HG03060 (cell line): Measurements from ENCODE around the gene BPTF.
"Not testable (repeated sequence)": the region's sequence is repeated elsewhere in the genome, so short reads cannot be mapped to it uniquely, and the experiment has no call there.

Experiments
- ATAC-seq: cut with Tn5 transposase; IDR thresholded peaks from one replicate; pipeline ENCODE4 v1.9.1; 2021; ENCODE audit warnings: low read depth, moderate number of reproducible peaks; ENCODE audit not compliant: unreplicated experiment

BPTF gene

DNA sequence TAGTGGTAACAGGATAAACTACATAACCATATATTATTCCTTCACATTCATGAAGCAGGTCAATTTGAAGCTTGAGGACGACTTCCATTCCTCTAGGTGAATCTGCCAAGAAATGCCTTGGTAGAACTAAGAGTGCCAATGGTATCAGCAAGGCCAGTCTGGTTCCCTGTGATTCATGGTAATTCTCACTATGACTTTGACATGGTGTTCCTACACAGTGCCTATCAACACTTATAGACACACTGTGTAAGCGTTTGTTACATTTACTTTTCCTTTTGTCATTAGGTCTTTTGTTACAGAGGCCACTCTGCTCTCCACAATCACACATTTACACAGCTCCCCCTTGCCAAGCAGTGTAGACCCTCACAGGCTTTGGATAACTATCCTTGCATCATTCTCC, 136.9 kb downstream of the BPTF start:
- not testable (repeated sequence) for ATAC-seq

DNA sequence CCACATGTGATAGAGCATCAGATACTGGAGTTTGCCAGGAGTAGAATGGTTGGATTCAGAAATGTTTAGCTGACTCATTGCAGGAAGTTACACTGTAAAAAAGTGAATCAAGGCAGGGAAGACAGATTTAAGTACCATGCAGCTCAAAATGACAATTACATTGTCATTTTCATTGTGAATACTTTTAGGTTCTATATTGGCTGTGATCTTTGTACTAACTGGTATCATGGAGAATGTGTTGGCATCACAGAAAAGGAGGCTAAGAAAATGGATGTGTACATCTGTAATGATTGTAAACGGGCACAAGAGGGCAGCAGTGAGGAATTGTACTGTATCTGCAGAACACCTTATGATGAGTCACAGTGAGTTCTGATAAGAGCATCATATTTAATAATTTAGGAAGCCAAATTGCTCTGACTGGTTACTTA, 137.9 kb downstream of the BPTF start:
- not testable (repeated sequence) for ATAC-seq

DNA sequence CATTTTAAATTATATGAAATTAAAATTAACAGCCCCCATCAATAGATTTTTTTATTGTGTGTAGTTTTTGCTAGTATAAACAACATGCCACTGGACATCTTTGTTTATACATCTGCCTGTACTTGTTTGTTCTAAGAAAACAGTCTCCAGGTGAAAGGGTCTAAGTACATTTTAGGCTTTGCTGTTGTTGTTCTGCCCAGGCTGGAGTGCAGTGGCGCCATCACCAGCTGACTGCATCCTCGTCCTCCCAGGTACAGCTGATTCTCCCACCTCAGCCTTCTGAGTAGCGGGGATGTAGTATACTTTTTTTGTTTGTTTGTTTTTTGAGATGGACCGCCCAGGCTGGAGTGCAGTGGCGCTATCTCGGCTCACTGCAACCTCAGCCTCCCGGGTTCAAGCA, 145.5 kb downstream of the BPTF start:
- ATAC-seq, result no peak

DNA sequence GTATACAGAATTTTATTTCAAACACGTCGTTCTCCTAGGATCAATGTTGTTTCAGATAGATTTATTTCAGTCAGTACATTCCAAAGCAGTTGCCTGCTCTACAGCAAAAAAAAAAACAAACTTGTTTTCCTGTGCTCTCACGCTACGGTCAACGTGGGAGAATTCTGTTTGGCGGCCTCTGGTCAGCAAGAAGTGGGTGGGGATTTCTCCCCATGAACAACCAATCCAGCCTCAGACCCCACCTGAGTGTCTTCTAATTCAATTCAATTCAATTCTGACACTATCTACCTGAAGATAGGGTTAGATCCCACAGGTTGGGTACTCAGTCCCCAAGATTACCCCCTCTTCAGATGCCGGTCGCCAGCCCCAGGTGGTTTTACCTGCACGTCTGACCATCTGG, 148.9 kb downstream of the BPTF start:
- no peak for ATAC-seq

DNA sequence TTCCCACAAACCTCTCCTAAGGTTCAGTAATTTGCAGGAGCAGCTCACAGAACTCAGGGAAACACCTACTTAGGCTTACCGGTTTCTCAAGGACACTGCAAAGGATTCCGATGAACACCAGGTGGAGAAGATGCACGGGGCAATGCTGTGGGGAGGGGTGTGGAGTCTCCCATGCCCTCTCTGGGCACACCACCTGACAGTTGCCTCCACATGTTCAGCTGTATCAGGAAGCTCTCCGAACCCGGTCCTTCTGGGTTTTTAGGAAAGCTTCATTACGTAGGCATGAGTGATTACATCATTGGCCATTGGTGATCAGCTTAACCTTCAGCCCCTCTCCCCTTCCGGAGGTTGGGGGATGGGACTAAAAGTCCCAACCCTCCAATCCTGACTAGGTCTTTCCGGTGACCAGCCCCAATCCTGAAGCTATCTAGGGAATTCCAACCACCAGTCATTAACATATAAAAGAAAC, 149.3 kb downstream of the BPTF start:
- no peak for ATAC-seq

DNA sequence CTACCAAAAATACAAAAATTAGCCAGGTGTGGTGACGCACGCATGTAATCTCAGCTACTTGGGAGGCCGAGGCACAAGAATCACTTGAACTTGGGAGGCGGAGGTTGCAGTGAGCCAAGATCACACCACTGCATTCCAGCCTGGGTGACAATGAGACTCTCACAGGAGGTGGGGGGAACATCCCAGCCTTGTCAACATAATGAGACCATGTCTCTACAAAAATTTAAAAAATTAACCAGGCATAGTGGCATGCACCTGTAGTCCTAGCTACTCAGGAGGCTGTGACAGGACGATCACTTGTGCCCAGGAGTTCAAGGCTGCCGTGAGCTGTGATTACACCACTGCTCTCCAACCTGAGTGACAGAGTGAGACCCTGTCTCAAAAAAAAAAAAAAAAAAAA, 151.0 kb downstream of the BPTF start:
- ATAC-seq, result not testable (repeated sequence)

DNA sequence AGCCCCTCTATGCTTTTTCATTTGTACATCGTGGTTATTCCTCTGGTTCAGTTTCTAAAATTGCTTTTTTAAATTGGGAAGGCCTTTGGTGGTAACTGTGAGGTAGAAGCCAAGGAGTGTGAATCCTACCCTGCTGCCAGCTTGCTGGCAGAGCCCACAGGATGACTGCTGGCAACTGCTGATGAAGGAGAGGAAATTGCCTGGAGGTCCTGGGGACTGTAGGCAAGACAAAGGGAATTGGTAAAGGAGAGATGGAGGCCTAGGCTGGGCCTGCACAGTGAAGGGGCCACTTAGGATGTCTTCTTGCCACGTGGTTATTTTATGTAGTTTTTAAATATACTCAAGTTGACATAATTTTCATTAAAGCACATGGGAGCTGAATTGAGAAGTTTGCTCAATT, 155.2 kb downstream of the BPTF start:
- ATAC-seq, result no peak

DNA sequence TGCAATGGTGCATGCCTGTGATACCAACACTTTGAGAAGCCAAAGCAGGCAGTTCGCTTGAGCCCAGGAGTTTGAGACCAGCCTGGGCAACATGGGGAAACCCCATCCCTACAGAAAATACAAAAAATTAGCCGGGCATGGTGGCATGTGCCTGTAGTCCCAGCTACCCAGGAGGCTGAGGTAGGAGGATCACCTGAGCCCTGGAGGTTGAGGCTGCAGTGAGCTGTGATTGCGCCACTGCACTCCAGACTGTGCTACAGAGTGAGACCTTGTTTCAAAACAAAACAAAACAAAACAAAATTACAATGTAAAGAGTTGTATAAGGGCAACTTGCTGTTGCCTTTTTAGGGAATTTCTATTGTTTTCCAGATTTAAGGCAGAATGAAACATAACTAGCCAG, 155.6 kb downstream of the BPTF start:
- not testable (repeated sequence) for ATAC-seq

DNA sequence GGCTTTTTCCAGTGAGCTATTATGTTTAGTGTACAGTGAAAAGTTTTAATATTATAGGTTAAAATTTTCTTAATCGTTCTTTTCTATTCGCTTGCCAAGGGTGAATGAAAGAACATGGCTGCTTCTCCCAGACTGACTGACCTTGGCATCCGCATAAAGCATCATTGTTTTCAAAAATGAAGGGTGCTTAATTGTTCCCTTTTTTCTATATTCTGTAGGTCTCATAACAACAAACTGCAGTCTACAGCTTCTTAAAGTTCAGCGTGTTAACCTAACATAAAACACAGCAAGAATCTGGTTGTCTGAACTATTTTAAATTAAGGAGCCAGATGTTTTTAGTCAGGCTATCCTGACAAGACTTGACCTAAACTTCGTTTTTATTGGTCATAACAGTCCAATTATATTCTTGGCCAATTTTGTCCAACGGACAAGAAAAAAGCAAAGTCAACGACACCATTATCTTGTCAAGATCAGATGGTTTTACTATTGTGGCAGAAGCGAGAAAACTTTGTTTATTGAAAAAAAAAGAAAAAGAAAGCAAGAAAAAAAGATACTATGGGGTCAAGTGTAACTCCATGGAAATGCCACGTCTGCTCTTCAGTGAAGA, 156.8 kb downstream of the BPTF start:
- ATAC-seq, result no peak

DNA sequence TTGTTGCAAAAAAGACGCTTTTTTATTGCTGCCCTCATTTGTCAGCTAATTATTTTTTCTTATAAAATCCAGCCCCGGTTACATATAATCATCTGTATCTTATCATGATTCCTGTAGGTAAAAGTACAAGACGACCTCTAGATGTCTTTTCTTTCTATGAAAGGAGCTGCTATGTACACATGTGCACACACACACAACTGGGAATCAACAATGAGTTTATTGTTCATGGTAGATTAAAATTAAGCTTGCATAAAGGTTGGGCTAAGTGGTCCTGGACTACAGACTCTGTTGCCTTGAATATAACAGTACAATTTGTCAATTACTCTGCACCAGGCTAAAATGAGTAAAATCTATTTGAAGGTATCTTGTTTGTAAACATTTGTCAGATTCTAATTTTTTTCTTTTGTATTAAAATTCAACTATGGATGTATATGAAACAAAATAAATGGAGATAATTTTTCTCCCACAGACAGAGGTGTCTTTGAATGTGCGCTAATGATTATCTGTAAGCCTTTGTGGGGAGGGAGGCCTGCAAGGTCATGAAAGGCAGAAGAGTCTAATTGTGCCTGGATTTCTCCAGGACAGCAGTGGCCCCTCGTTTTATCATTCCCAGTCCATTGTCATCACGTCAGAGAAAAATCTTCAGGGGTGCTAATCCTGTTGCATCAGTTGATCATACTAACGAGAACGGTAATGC, 157.5 kb downstream of the BPTF start:
- no peak for ATAC-seq

DNA sequence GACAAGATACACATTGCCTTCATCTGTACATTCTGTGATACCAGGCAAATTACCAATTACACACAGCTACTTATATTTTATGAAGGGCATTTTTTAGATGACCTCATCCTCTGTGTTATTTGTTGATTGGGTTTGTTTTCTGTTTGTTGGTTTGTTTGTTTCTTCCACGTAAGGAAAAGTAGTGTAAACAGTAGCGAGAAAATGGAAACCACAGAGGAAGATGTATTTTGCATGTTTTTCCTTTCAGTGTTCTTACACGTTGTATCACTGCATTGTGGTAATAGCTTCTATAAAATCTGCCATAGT, 158.0 kb downstream of the BPTF start:
- no peak for ATAC-seq

DNA sequence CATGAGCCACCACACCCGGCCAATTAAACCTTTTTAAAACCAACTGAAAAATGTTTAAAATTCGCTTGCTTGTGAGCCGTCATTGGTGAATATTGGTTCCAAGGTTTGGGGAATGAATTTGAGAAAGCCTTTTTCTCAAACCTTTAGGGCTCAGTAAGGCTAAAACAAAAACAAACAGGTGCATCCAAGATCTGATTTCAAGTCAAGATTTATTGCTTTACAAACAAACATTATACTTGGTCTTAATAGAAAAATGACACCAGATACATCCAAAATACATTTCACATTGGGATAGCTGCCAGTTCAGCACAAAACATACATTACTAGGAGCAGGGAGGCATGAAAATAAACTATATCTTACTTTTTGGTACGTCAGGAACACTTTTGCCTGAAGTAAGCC, 165.6 kb downstream of the BPTF start:
- no peak for ATAC-seq

DNA sequence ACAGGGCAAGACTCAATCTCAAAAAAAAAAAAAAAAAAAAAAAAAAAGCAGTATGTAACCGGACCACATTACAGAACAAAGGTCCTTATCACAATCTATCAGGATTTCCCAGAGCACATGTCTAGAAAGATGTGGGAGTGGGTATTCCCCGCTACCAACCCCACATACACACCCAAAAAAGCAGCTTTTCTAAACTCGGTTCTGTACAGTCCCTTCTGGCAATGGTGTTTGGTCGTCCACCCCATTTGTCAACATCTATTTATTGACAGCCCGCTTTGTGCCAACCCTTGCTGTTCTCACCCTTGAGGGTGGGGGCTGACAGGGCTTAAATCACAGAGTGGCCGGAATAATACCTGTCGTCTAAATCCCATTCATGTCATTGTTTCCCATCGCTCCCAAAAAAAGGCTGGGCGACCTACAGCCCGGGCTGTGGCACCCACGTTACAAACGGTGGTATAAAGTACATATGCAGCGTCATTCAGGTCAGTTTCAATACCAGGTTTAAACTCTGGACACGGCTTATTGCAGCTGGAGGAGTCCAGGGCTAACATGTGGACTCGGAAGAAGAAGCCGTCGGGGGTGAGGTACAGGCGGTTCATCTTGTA, 167.3 kb downstream of the BPTF start:
- ATAC-seq, result no peak

DNA sequence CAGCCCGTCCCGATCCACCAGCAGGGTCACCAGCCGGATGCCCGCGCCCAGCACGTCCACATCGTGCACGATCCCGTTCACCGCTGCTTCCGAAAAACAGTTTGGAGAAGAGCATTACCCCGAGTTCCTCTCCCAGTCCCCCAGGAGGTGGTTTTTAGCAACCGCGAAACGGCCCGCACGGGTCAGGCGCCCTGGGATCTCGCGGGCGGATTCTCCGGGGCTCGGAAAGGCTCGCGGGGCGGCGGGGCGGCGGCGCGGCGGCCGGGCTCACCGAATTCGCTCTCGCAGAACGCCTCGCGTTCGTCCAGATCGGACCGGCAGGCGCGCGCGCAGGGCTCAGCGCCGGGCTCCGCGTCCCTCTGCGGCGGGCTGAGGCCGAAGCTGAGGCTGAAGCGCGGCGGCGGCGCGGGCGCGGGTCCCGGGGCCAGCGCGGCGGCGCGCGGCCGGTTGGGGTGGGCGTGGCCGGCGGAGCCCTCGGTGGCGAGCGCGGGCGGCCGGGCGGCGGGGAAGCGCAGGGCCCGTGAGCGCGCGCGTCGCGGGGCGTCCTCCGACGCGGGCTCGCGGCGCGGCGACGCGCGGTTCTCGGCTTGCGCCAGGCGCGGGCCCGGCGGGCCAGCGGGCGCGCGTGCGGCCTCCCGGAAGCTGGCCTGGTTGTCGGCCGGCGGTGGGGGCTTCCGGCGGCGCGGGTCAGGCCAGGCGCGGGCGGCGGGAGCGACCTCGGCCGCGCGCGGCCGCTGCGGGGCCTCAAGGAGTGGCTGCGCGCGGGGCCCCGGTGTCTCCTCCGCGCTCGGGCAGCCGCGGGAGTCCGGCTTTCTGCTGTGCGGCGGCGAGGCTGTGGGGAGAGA, 168.1 kb downstream of the BPTF start:
- ATAC-seq, result peak; percentile 31

DNA sequence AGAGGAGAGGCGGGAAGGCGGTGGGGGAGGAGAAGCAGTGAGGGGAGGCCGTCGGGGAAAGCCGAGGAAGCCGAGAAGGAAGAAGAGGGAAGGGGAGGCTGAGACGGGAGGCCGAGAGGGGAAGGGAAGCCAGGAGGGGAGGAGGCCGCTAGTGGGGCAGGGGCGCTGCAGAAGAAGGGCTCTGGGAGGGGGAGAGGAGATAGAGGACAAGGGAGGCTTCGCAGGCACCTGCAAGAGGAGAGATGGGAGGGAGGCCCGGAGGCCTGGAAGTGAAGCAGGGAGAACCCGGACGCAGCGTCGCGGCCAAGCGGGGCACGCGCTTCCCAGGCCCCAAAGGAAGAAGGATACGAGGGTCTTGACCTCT, 168.7 kb downstream of the BPTF start:
- ATAC-seq, result no peak

DNA sequence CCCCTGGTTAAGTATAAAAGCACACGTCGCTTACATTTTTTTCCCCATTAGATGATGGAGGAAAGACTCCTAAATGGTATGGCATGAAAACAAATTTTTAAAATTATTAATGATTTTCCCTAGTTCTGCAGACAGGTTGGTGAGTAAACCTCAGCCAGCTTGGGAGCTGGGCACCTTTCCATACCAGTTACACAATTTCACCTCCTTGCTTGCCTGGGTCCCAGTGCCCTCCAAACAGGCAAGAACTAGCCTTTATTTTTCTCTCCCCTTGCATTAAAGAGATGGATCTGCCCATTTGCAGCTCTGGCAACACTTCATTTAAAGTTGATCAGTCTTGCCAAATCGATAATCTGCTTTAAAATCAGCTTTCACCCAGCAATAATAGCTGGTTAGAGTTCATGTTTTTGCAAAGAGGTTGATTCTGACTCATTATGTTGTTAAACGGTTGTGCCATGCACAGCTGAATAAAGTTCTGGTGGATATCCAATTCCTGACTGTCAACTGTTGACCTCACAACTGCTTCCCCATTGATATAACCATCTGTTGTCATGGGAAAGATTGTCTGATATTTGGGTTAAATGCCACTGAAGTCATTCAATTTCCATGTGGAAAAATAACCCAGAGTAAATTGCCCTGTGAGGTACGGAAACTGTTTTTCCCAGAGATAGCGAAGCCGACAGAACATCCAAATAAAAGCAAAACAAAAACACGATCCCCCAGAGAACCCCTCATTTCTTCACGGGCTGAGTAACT, 169.7 kb downstream of the BPTF start:
- no peak for ATAC-seq

DNA sequence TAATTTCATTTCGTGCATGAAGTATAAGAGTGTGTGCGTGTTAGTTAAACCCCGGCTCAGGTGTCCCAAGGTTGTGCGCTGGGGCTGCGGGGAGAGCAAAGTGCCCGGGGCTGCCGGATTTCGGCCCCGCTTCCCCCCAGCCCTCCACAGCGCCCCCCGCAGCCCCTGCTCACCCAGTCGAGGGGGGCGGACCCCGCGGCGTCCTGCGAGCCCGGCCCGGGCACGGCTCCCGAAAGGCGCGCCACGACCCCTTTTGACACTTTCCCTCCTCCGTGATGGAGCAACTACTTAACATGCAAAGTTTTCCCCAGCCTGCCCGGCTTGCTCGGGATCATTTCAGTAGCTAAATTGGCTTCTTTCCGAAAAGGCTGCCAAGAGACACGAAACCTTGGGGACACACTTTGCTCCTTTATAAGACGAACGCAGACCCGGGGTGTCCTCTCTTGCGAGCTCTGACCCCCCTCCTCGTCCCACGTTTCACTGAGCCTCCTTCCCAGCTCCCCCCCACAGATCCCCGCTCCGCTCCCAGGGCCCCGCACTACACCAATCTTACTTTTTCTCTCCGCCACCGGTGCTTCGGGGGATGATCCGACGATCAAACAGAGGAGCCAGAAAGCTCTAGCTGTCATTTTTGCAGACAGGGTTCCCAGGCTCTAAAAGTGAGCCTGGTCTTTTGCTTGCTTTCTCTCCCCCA, 170.4 kb downstream of the BPTF start:
- ATAC-seq, result no peak

DNA sequence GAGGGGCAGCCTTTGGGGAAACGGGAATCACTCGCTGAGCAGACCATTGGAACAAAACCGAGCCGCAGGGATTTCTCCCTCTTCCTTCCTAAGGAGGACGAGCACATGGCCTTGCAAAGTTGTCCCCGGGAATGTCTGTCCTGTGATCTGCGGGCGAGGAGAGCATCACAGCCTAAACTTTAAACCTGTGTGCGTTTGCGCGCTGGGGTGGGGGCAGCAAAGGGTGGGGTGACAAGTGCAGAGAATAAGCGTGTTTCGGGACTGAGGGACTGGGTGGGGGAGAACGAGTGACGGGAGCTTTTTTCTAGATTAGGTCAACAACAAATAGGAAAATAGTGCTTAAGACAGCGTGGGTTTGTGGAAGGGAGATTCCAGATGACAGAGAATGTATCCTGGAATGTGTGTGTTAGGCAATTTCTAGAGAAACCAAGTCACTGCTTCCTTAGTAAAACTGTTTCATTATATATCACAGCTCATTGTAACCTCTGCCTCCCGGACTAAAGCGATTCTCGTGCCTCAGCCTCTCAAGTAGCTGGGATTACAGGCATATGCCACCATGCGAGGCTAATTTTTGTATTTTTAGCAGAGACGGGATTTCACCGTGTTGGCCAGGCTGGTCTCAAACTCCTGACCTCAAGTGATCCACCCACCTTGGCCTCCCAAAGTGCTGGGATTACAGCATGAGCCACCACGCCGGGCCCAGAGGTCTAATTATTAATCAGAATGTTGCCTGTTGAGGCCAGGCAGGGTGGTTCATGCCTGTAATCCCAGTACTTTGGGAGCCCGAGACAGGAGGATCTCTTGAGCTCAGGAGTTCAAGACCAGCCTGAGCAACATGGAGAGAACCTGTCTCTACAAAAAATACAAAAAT, 171.2 kb downstream of the BPTF start, which contains the start of gene C17orf58:
TSS of gene C17orf58 (minus strand) at position 169 of the 871 bp plus-strand sequence. CDS start 271 bp downstream, outside the sequence.
- not testable (repeated sequence) for ATAC-seq

DNA sequence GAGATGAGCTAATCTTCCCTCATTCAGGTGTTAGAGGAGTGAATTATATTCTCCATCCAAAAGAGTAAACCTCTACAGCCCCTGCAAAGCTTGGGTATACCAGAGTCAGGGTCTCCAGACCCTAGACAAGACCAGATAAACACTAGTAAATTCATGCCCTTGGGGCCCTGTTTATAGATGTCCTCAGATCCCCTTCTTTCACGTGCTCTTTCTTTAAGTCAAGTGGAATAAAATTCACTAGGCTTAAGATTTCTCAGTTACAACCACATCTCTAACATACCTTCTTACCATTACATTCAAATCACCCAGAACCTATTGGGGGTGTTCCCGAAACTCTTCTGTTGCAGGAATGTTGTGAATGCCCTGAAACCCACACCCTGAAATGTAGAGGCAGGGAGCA, 173.2 kb downstream of the BPTF start:
- no peak for ATAC-seq
